HCT116 (cell line): Measurements from ENCODE around the gene RPS27. TPM values are rescaled to one million over a fixed set of nuclear protein-coding genes. Genes with fewer than 3 reads are reported as not detected.

Experiments used
- ATAC-seq: fragments of 200-7000 bp; cut with Tn5 transposase; 2 replicates; pipeline ENCODE4 v1.9.1; 2020; ENCODE audit warnings: mild to moderate bottlenecking, moderate library complexity
- BruUV-seq: library from RNA; stranded (reverse); fragments of 400-500 nt; replicated peaks from 2 replicates; lab custom pipeline; 2021; lab: Mats Ljungman, UMichigan
- CTCF ChIA-PET: fragments of 300-600 bp; sonication (Branson Sonifier 250); formaldehyde crosslinking; loops from one replicate; lab custom pipeline; 2021; ENCODE audit warnings: antibody characterized with exemption; lab: Charles Lee
- POLR2A ChIA-PET: fragments of 300-600, 350-600 bp; sonication (Branson Sonifier 250); formaldehyde crosslinking; loops from one replicate; lab custom pipeline; 2021; ENCODE audit warnings: antibody characterized with exemption; lab: Charles Lee
- RAD21 ChIA-PET, 2 experiments: fragments of 300-600 bp; sonication (Branson Sonifier 250); formaldehyde crosslinking; loops; one replicate each; lab custom pipeline; 2023; ENCODE audit warnings: low total read pairs in 2 of 2; ENCODE audit not compliant: uncharacterized antibody in 2 of 2, unreplicated experiment in 2 of 2, low non-redundant PET in 1 of 2; lab: Charles Lee
- DNase-seq: peaks from one replicate; pipeline ENCODE4 v3.0.0-alpha.2; 2010; ENCODE audit warnings: low read depth, low spot score
- H2AFZ ChIP-seq: fragments of 200-600 bp; shearing (Covaris generic), sonication (generic); 2 replicates; pipeline ENCODE4 v1.6.1; 2017; ENCODE audit warnings: low read depth, mixed run types, mixed read lengths, antibody characterized with exemption, low read length; ENCODE audit not compliant: poor library complexity, severe bottlenecking
- H3K27ac ChIP-seq: 2 replicates; pipeline ENCODE4 v1.5.1; 2012; ENCODE audit warnings: low read depth, low read length
- H3K27me3 ChIP-seq: fragments of 200-600 bp; sonication (generic); 2 replicates; pipeline ENCODE4 v1.6.1; 2016; ENCODE audit warnings: mixed run types, low read length, mixed read lengths; ENCODE audit not compliant: insufficient read depth
- H3K36me3 ChIP-seq, 2 experiments: fragments of 200-500 bp in 1 of 2; fragments of 200-600 bp in 1 of 2; sonication (Bioruptor generic) in 1 of 2; sonication (generic) in 1 of 2; 2 replicates each; pipeline versions ENCODE4 v1.5.1 to v1.6.1; 2014 to 2016; ENCODE audit warnings: low read length in 2 of 2, inconsistent platforms in 1 of 2, mixed read lengths in 1 of 2, mixed run types in 1 of 2; ENCODE audit not compliant: insufficient read depth in 2 of 2, control insufficient read depth in 1 of 2
- H3K4me1 ChIP-seq, 2 experiments: fragments of 200-600 bp in 1 of 2; sonication (generic) in 1 of 2; 2 replicates each; pipeline versions ENCODE4 v1.5.1 to v1.6.1; 2012 to 2017; ENCODE audit warnings: low read length in 2 of 2, inconsistent platforms in 1 of 2, mild to moderate bottlenecking in 1 of 2, mixed read lengths in 1 of 2, mixed run types in 1 of 2, moderate library complexity in 1 of 2; ENCODE audit not compliant: insufficient read depth in 2 of 2, control insufficient read depth in 1 of 2
- H3K4me2 ChIP-seq: fragments of 200-600 bp; sonication (generic); 2 replicates; pipeline ENCODE4 v1.6.1; 2017; ENCODE audit warnings: mixed run types, low read length, mixed read lengths
- H3K4me3 ChIP-seq, 2 experiments: fragments of 200-600 bp in 1 of 2; sonication (generic) in 1 of 2; replicated peaks in 1 of 2; 2 replicates each; pipeline ENCODE4 v1.5.1; 2011 to 2016; ENCODE audit warnings: low read length in 2 of 2, control low read depth in 1 of 2, low read depth in 1 of 2, mild to moderate bottlenecking in 1 of 2, mixed read lengths in 1 of 2, mixed run types in 1 of 2
- H3K79me2 ChIP-seq: fragments of 200-600 bp; sonication (generic); 2 replicates; pipeline ENCODE4 v1.6.1; 2017; ENCODE audit warnings: mild to moderate bottlenecking, mixed run types, low read length, moderate library complexity, mixed read lengths; ENCODE audit not compliant: insufficient read depth
- H3K9ac ChIP-seq: fragments of 200-600 bp; sonication (generic); 2 replicates; pipeline ENCODE4 v1.6.1; 2016; ENCODE audit warnings: low read length, mixed read lengths
- H3K9me2 ChIP-seq: fragments of 200-600 bp; sonication (generic), shearing (Covaris generic); 2 replicates; pipeline ENCODE4 v1.6.1; 2017; ENCODE audit warnings: mixed run types, mild to moderate bottlenecking, moderate library complexity; ENCODE audit not compliant: insufficient read depth
- H3K9me3 ChIP-seq, 2 experiments: fragments of 200-500 bp in 1 of 2; fragments of 200-600 bp in 1 of 2; sonication (Bioruptor generic) in 1 of 2; sonication (generic) in 1 of 2; 2 replicates each; pipeline ENCODE4 v1.6.1; 2014 to 2017; ENCODE audit warnings: low read length in 2 of 2, mixed read lengths in 2 of 2, inconsistent platforms in 1 of 2, low read depth in 1 of 2, mild to moderate bottlenecking in 1 of 2, mixed run types in 1 of 2, moderate library complexity in 1 of 2; ENCODE audit not compliant: control insufficient read depth in 1 of 2, insufficient read depth in 1 of 2
- H4K20me1 ChIP-seq: fragments of 200-600 bp; sonication (generic), shearing (Covaris generic); 2 replicates; pipeline ENCODE4 v1.6.1; 2017; ENCODE audit warnings: mixed run types, mild to moderate bottlenecking, moderate library complexity; ENCODE audit not compliant: insufficient read depth
- CBX3 ChIP-seq: IDR thresholded peaks from 2 replicates; pipeline ENCODE4 v1.6.1; 2012; ENCODE audit warnings: low read depth
- CTCF ChIP-seq, 3 experiments: fragments of 200-600 bp in 1 of 3; sonication (generic) in 1 of 3; IDR thresholded peaks in 2 of 3; conservative IDR thresholded peaks in 1 of 3; 2 replicates each; pipeline ENCODE4 v1.5.1; 2012 to 2017; ENCODE audit warnings: low read depth in 2 of 3, low read length in 2 of 3, antibody characterized with exemption in 1 of 3, borderline replicate concordance in 1 of 3, control low read depth in 1 of 3, mild to moderate bottlenecking in 1 of 3, mixed read lengths in 1 of 3, mixed run types in 1 of 3, moderate library complexity in 1 of 3; ENCODE audit not compliant: insufficient read depth in 1 of 3
- EGR1 ChIP-seq: IDR thresholded peaks from 2 replicates; pipeline ENCODE4 v1.6.1; 2012; ENCODE audit warnings: low read depth
- ELF1 ChIP-seq: IDR thresholded peaks from 2 replicates; pipeline ENCODE4 v1.6.1; 2012; ENCODE audit warnings: low read depth, borderline replicate concordance
- EZH2 ChIP-seq: fragments of 200-600 bp; sonication (generic); IDR thresholded peaks from 2 replicates; pipeline ENCODE4 v1.6.1; 2017; ENCODE audit warnings: antibody characterized with exemption, mixed run types
- JUND ChIP-seq: IDR thresholded peaks from 2 replicates; pipeline ENCODE4 v1.6.1; 2012
- POLR2A ChIP-seq: IDR thresholded peaks from 2 replicates; pipeline ENCODE4 v1.7.0; 2011; ENCODE audit warnings: borderline replicate concordance; ENCODE audit not compliant: insufficient read depth, insufficient read length; ENCODE audit errors: extremely low read depth
- POLR2AphosphoS5 ChIP-seq: IDR thresholded peaks from 2 replicates; pipeline ENCODE4 v1.6.1; 2011; ENCODE audit warnings: mild to moderate bottlenecking, low read depth, low read length, moderate library complexity
- RAD21 ChIP-seq: IDR thresholded peaks from 2 replicates; pipeline ENCODE4 v1.6.1; 2012; ENCODE audit warnings: low read depth, mild to moderate bottlenecking
- SIN3A ChIP-seq: IDR thresholded peaks from 2 replicates; pipeline ENCODE4 v1.6.1; 2012; ENCODE audit warnings: low read depth
- SP1 ChIP-seq: IDR thresholded peaks from 2 replicates; pipeline ENCODE4 v1.6.1; 2012; ENCODE audit warnings: low read depth
- SRF ChIP-seq: IDR thresholded peaks from 2 replicates; pipeline ENCODE4 v1.6.1; 2012; ENCODE audit warnings: low read depth
- intact Hi-C: fragments of 100-400 bp; cut with micrococcal nuclease; formaldehyde crosslinking; loops from 2 replicates; pipeline ENCODE4 v1.10.0; 2022
- total RNA-seq: library from RNA; stranded (reverse); gene quantifications from one replicate; pipeline ENCODE4 v1.2.1, GENCODE V29; 2021; ENCODE audit not compliant: unreplicated experiment
- TF ChIP-seq, protein P1 (sequence below): IDR thresholded peaks from 2 replicates; pipeline ENCODE4 v1.6.1; 2011; ENCODE audit warnings: mild to moderate bottlenecking, low read length, moderate library complexity; ENCODE audit not compliant: insufficient replicate concordance; ENCODE audit errors: extremely low read depth

RPS27 gene
- total RNA-seq, 1 experiment from 2014 or later: 1,905 TPM

GRCh38 chr1:153942766-153943549 is 47.6 kb upstream of the RPS27 start:
- Histone ChIP-seq H3K4me1 (peaks cover 6 to 18% of the 10 kb centered on the region in 2 experiments; a peak in 3 of 4 replicates), H3K4me2 (no peak overlapping the region), H2AFZ (no peak overlapping the region), H3K36me3 (peaks cover 6 to 16% of the 10 kb centered on the region in 2 experiments; a peak in 3 of 4 replicates), H3K9me2 (no peaks in the 10 kb centered on the region), H3K9me3 (no peaks in the 10 kb centered on the region), H3K27me3 (no peaks in the 10 kb centered on the region), H3K79me2 (peaks cover 24% of the 10 kb centered on the region; the same call in 1 of the 2 replicates), H4K20me1 (no peaks in the 10 kb centered on the region), H3K27ac (no peak overlapping the region), H3K4me3 (no peak overlapping the region), H3K9ac (no peak overlapping the region)
- CTCF ChIA-PET: no interaction called here
- intact Hi-C loops: no loop called here
- RAD21 ChIA-PET: no interaction called here
- ATAC-seq: no peak
- DNase-seq: no peak
- BruUV-seq: no TSS peak
- POLR2A ChIA-PET: no interaction called here
- TF ChIP-seq SRF (no peak), CTCF (IDR thresholded peaks at IDR 0.05 in 2 of 3, conservative IDR thresholded peaks at IDR 0.05 in 1 of 3; ENCODE audit: borderline replicate concordance in 1 of 3, insufficient read depth in 1 of 3, low read depth in 2 of 3, low read length in 2 of 3) (no peak), EZH2 (no peak), ELF1 (no peak), RAD21 (no peak), POLR2A (no peak), CBX3 (no peak), EGR1 (no peak), JUND (no peak), POLR2AphosphoS5 (no peak), SIN3A (no peak), SP1 (no peak)
- TF ChIP-seq, protein P1, sequence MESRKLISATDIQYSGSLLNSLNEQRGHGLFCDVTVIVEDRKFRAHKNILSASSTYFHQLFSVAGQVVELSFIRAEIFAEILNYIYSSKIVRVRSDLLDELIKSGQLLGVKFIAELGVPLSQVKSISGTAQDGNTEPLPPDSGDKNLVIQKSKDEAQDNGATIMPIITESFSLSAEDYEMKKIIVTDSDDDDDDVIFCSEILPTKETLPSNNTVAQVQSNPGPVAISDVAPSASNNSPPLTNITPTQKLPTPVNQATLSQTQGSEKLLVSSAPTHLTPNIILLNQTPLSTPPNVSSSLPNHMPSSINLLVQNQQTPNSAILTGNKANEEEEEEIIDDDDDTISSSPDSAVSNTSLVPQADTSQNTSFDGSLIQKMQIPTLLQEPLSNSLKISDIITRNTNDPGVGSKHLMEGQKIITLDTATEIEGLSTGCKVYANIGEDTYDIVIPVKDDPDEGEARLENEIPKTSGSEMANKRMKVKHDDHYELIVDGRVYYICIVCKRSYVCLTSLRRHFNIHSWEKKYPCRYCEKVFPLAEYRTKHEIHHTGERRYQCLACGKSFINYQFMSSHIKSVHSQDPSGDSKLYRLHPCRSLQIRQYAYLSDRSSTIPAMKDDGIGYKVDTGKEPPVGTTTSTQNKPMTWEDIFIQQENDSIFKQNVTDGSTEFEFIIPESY: no peak
